ENCODE data around the gene GPX7. TPM values are rescaled to one million over a fixed set of nuclear protein-coding genes. Genes with fewer than 3 reads are reported as not detected.
A peak's percentile ranks its signal among the peaks of the same experiment; 100 is the strongest.

Gene GPX7
- total and polyA plus RNA-seq, 2 of the 4 experiments (the other 2 are of a cell fraction), result 3.4 to 3.8 TPM

DNA sequence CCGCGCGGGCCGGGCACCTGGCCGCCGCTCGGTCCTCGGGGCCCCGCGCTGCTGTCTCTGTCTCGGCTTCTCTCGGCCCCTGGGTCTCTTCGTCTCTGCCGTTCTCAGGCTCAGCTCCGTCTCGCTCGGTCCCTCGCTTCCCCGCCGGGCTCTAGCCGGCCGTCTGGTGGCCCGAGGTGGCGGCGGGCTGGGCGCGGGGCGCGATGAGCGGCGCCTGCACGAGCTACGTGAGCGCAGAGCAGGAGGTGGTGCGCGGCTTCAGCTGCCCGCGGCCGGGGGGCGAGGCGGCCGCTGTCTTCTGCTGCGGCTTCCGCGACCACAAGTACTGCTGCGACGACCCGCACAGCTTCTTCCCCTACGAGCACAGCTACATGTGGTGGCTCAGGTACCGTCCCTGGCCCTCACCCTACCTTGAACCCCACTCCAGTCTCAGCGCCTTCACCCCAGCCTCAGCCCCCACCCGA, 31.2 kb downstream of the GPX7 start:
- Histone ChIP-seq H3K9ac (ENCODE audit: low read depth, low read length) (no peak overlapping the region), H3K18ac (ENCODE audit: low read depth, low read length) (no peak overlapping the region), H4K91ac (ENCODE audit: insufficient read depth, low read depth, low read length) (no peak overlapping the region), H4K5ac (ENCODE audit: low read depth, low read length) (no peak overlapping the region), H3K4me3 (ENCODE audit: insufficient read depth, low read depth, low read length) (peak overlapping the region; percentile 44), H3K79me1 (ENCODE audit: low read depth in 1 of 2, low read length in 2 of 2) (no peaks in the 10 kb centered on the region), H2BK15ac (ENCODE audit: low read depth, low read length) (no peak overlapping the region), H2AK5ac (ENCODE audit: low read depth, low read length) (no peak overlapping the region), H3K9me1 (ENCODE audit: insufficient read depth, low read length) (0 out of 2 replicates have a peak, but pooled peaks cover 2% of the 10 kb centered on the region), H2BK20ac (ENCODE audit: low read depth, low read length) (no peak overlapping the region), H4K8ac (ENCODE audit: low read depth in 2 of 2, low read length in 2 of 2) (no peak overlapping the region), H3K14ac (replicated peaks; ENCODE audit: low read depth, low read length) (no peak overlapping the region), H2BK120ac (ENCODE audit: low read depth, low read length) (no peak overlapping the region), H3K36me3 (ENCODE audit: control insufficient read depth, insufficient read depth, low read length) (no peaks in the 10 kb centered on the region), H3K4me1 (ENCODE audit: control insufficient read depth, insufficient read depth, low read length) (peaks cover 5% of the 10 kb centered on the region), H3K56ac (ENCODE audit: extremely low read depth, insufficient read depth, low read length) (no peak overlapping the region), H3K23ac (ENCODE audit: low read depth, low read length) (peak overlapping the region; percentile 29; the same call in 1 of the 2 replicates), H3K9me3 (ENCODE audit: control insufficient read depth, insufficient read depth, low read length) (peaks cover 7% of the 10 kb centered on the region; the same call in 1 of the 2 replicates), H3K27me3 (ENCODE audit: control insufficient read depth, insufficient read depth, low read length) (peaks cover 62% of the 10 kb centered on the region), H2BK5ac (ENCODE audit: low read depth, low read length, poor library complexity, severe bottlenecking) (no peak overlapping the region), H2AFZ (replicated peaks; ENCODE audit: low read length, poor library complexity) (peak overlapping the region; percentile 87), H3K4me2 (ENCODE audit: low read depth, low read length) (peak overlapping the region; percentile 64; the same call in 1 of the 2 replicates), H2AK9ac (replicated peaks; ENCODE audit: low read depth, low read length, poor library complexity) (peak overlapping the region; percentile 59), H4K20me1 (ENCODE audit: insufficient read depth, low read length) (no peaks in the 10 kb centered on the region; the same call in 1 of the 2 replicates), H3K4ac (ENCODE audit: low read depth, low read length) (no peak overlapping the region), H3K27ac (ENCODE audit: insufficient read depth, low read length) (no peak overlapping the region)
- no TSS peak for BruUV-seq (replicated peaks)
- TF ChIP-seq MXI1 (IDR thresholded peaks at IDR 0.05; ENCODE audit: borderline replicate concordance, low read depth, low read length), result no peak
- no peak for TF ChIP-seq SMC3 (IDR thresholded peaks at IDR 0.05; ENCODE audit: low read depth, low read length)
- TF ChIP-seq BHLHE40 (IDR thresholded peaks at IDR 0.05; ENCODE audit: low read depth, low read length), result no peak
- no peak for TF ChIP-seq CEBPB (IDR thresholded peaks at IDR 0.05; ENCODE audit: low read depth, low read length)
- TF ChIP-seq FOS (IDR thresholded peaks at IDR 0.05; ENCODE audit: low read depth, low read length), result no peak
- TF ChIP-seq CHD1 (IDR thresholded peaks at IDR 0.05; ENCODE audit: low read depth, low read length), result no peak
- no peak for TF ChIP-seq RCOR1 (IDR thresholded peaks at IDR 0.05; ENCODE audit: insufficient replicate concordance, low read length)
- TF ChIP-seq RAD21 (IDR thresholded peaks at IDR 0.05; ENCODE audit: low read length), result no peak
- TF ChIP-seq RFX5 (IDR thresholded peaks at IDR 0.05; ENCODE audit: low read depth, low read length), result no peak
- no peak for TF ChIP-seq USF2 (IDR thresholded peaks at IDR 0.05; ENCODE audit: low read depth, low read length)
- TF ChIP-seq, protein P1, sequence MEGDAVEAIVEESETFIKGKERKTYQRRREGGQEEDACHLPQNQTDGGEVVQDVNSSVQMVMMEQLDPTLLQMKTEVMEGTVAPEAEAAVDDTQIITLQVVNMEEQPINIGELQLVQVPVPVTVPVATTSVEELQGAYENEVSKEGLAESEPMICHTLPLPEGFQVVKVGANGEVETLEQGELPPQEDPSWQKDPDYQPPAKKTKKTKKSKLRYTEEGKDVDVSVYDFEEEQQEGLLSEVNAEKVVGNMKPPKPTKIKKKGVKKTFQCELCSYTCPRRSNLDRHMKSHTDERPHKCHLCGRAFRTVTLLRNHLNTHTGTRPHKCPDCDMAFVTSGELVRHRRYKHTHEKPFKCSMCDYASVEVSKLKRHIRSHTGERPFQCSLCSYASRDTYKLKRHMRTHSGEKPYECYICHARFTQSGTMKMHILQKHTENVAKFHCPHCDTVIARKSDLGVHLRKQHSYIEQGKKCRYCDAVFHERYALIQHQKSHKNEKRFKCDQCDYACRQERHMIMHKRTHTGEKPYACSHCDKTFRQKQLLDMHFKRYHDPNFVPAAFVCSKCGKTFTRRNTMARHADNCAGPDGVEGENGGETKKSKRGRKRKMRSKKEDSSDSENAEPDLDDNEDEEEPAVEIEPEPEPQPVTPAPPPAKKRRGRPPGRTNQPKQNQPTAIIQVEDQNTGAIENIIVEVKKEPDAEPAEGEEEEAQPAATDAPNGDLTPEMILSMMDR (conservative IDR thresholded peaks at IDR 0.05; ENCODE audit: low read depth, low read length), result no peak
- no peak for TF ChIP-seq MAFK (IDR thresholded peaks at IDR 0.05; ENCODE audit: low read depth, low read length)
- TF ChIP-seq MAZ (IDR thresholded peaks at IDR 0.05; ENCODE audit: borderline replicate concordance, low read depth, low read length), result no peak
- no peak for TF ChIP-seq ELK1 (IDR thresholded peaks at IDR 0.05; ENCODE audit: borderline replicate concordance, low read depth, low read length)
- no peak for TF ChIP-seq NFE2L2 (IDR thresholded peaks at IDR 0.05; ENCODE audit: low read depth, low read length)
- no peak for TF ChIP-seq POLR2A (IDR thresholded peaks at IDR 0.05; ENCODE audit: low read depth, low read length)
- in situ Hi-C loops (cut with MboI; ENCODE audit: low sequenced_read_pairs), result no loop called here
- ATAC-seq (ENCODE audit: low read depth) (no peak), DNase-seq (no peak)
- ChIA-PET CTCF (no interaction called here), POLR2A (ENCODE audit: unreplicated experiment) (no interaction called here)
- intact Hi-C loops (cut with micrococcal nuclease), result no loop called here
- 7% methylated on average over 34 of the region's 52 CpGs; no CpG with 5 or more reads in 1 of the 2 experiments for WGBS, 2 experiments (ENCODE audit: extremely low coverage in 2 of 2, insufficient read length in 1 of 2)
- dilution Hi-C loops (cut with HindIII; ENCODE audit: low sequenced_read_pairs, unreplicated experiment), result no loop called here
